Right atrium auricular region (tissue), 2 donors: ENCODE measurements around the gene REPIN1. TPM values are rescaled to one million over a fixed set of nuclear protein-coding genes. Genes with fewer than 3 reads are reported as not detected.

ENCODE experiments used
- DNase-seq: peaks from one replicate; pipeline ENCODE4 v3.0.0-alpha.2; 2019; ENCODE audit warnings: low spot score
- H3K27ac ChIP-seq, 2 donors: fragments of 200-600 bp; sonication (generic); 1 replicate in 1 of 2; 2 replicates in 1 of 2; pipeline ENCODE4 v1.5.1; 2016 to 2019
- H3K27me3 ChIP-seq, 2 donors: fragments of 200-600 bp; sonication (generic); one replicate each; pipeline versions ENCODE4 v1.5.1 to v1.6.0; 2017 to 2019
- H3K36me3 ChIP-seq: fragments of 200-600 bp; sonication (generic); one replicate; pipeline ENCODE4 v1.5.1; 2016
- H3K4me1 ChIP-seq, 2 donors: fragments of 200-600 bp; sonication (generic); one replicate each; pipeline versions ENCODE4 v1.5.1 to v1.6.0; 2017 to 2019
- H3K4me3 ChIP-seq, 2 donors: fragments of 200-600 bp; sonication (generic); 1 replicate in 1 of 2; 2 replicates in 1 of 2; pipeline ENCODE4 v1.5.1; 2017 to 2019; ENCODE audit warnings: mild to moderate bottlenecking in 1 of 2, moderate library complexity in 1 of 2
- H3K9me3 ChIP-seq, 2 donors: fragments of 200-600 bp; sonication (generic); one replicate each; pipeline ENCODE4 v1.5.1; 2019
- total RNA-seq, 2 donors: library from RNA; depleted of rRNA; stranded (reverse); fragments of >200 nt; gene quantifications; one replicate each; pipeline ENCODE4 v1.1.0, GENCODE V29; 2016
- TF ChIP-seq, protein P1 (sequence below), 2 donors: fragments of 200-600 bp; sonication (generic); IDR thresholded peaks; one replicate each; pipeline ENCODE4 v1.5.1; 2019; ENCODE audit warnings: antibody characterized with exemption in 2 of 2

The REPIN1 gene
- total RNA-seq, 2 donors from 2014 or later = 100.0 to 110 TPM

GRCh38 chr7:150400008-150400787 is 31.6 kb downstream of the REPIN1 start:
- H3K27me3 ChIP-seq = no peaks in the 10 kb centered on the region
- no peak for DNase-seq
- no peak overlapping the region for H3K4me3 ChIP-seq
- H3K4me1 ChIP-seq = peaks cover 0 to 26% of the 10 kb centered on the region in 2 donors
- TF ChIP-seq, protein P1, sequence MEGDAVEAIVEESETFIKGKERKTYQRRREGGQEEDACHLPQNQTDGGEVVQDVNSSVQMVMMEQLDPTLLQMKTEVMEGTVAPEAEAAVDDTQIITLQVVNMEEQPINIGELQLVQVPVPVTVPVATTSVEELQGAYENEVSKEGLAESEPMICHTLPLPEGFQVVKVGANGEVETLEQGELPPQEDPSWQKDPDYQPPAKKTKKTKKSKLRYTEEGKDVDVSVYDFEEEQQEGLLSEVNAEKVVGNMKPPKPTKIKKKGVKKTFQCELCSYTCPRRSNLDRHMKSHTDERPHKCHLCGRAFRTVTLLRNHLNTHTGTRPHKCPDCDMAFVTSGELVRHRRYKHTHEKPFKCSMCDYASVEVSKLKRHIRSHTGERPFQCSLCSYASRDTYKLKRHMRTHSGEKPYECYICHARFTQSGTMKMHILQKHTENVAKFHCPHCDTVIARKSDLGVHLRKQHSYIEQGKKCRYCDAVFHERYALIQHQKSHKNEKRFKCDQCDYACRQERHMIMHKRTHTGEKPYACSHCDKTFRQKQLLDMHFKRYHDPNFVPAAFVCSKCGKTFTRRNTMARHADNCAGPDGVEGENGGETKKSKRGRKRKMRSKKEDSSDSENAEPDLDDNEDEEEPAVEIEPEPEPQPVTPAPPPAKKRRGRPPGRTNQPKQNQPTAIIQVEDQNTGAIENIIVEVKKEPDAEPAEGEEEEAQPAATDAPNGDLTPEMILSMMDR (IDR thresholded peaks at IDR 0.05) = no peak
- H3K9me3 ChIP-seq = no peaks in the 10 kb centered on the region
- no peak overlapping the region for H3K27ac ChIP-seq
- H3K36me3 ChIP-seq = peaks cover 10% of the 10 kb centered on the region

- no peaks in the 10 kb centered on the region for H3K27me3 ChIP-seq
- peaks cover 0 to 29% of the 10 kb centered on the region in 2 donors for H3K4me1 ChIP-seq
- peaks cover 10% of the 10 kb centered on the region for H3K36me3 ChIP-seq
- H3K27ac ChIP-seq = no peak overlapping the region
- no peaks in the 10 kb centered on the region for H3K9me3 ChIP-seq
- no peak overlapping the region for H3K4me3 ChIP-seq
- no peak for DNase-seq
- TF ChIP-seq, protein P1 (IDR thresholded peaks at IDR 0.05) = no peak
These were observed 32.3 kb downstream of the REPIN1 start for GRCh38 chr7:150400788-150401423.

GRCh38 chr7:150401424-150401790 is 32.8 kb downstream of the REPIN1 start:
- H3K4me3 ChIP-seq = no peak overlapping the region
- no peaks in the 10 kb centered on the region for H3K9me3 ChIP-seq
- no peak for DNase-seq
- H3K27me3 ChIP-seq = no peaks in the 10 kb centered on the region
- H3K36me3 ChIP-seq = peaks cover 9% of the 10 kb centered on the region
- H3K4me1 ChIP-seq = peaks cover 0 to 34% of the 10 kb centered on the region in 2 donors
- no peak overlapping the region for H3K27ac ChIP-seq
- TF ChIP-seq, protein P1 (IDR thresholded peaks at IDR 0.05) = no peak

DNA sequence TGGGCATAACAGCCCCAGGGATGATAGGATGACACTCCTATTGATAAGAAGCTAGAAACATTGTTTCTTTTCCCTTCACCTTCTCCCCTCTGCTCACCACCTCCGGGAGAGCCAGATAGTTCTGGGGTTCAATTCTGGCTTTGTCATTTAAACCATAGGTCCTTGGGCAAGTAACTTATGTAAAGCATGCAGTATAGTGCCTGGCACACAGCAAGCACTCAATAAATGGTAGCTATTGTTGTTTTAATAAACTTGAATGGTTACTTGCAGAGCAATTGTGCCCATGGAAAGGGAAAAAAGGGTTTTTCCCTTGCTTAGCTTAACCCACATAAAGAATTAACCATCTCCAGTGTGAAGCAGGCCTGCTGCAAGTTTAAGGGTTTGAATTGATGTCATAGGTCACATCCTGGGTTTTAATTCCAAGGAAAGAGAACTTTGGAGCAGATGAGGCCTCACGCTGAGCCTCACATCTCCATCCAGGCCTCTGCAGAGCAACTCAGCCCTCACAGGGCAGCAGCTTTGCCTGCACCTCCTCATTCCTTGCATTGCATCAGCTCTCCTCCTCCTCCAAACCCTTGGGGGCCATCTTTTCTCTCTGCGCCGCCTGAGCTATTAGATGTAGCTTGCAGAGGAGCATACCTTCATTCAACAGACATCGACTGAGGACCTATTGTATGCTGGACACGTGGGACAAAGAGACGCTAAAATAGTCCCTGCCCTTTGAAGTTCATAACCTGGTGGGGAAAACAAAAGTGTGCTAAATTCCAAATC is 33.4 kb downstream of the REPIN1 start:
- no peak for DNase-seq
- TF ChIP-seq, protein P1 (IDR thresholded peaks at IDR 0.05) = no peak
- H3K27ac ChIP-seq = no peak overlapping the region
- H3K9me3 ChIP-seq = no peaks in the 10 kb centered on the region
- no peak overlapping the region for H3K4me3 ChIP-seq
- peaks cover 5% of the 10 kb centered on the region for H3K36me3 ChIP-seq
- no peaks in the 10 kb centered on the region for H3K27me3 ChIP-seq
- peaks cover 0 to 41% of the 10 kb centered on the region in 2 donors for H3K4me1 ChIP-seq

- TF ChIP-seq, protein P1 (IDR thresholded peaks at IDR 0.05) = no peak
- H3K4me3 ChIP-seq = no peak overlapping the region
- H3K27me3 ChIP-seq = no peaks in the 10 kb centered on the region
- H3K27ac ChIP-seq = no peak overlapping the region
- DNase-seq = no peak
- peaks cover 0 to 43% of the 10 kb centered on the region in 2 donors for H3K4me1 ChIP-seq
- H3K9me3 ChIP-seq = no peaks in the 10 kb centered on the region
- H3K36me3 ChIP-seq = peaks cover 3% of the 10 kb centered on the region
These were observed 34.2 kb downstream of the REPIN1 start for GRCh38 chr7:150402671-150403321.
